Fibroblast of villous mesenchyme (primary cell): ENCODE results near the gene IL4R. TPM values are rescaled to one million over a fixed set of nuclear protein-coding genes. Genes with fewer than 3 reads are reported as not detected.
A peak's percentile ranks its signal among the peaks of the same experiment; 100 is the strongest.

ENCODE experiments used
- DNase-seq: peaks from one replicate; pipeline ENCODE4 v3.0.0-alpha.2; 2010; ENCODE audit warnings: low read depth
- H3K4me3 ChIP-seq: 2 replicates; pipeline ENCODE4 v1.5.1; 2011; ENCODE audit warnings: low read depth, mild to moderate bottlenecking, low read length
- total RNA-seq: library from RNA; depleted of rRNA; stranded (reverse); fragments of >200 nt; gene quantifications from 2 replicates; pipeline ENCODE4 v1.2.3, GENCODE V29; 2012
- TF ChIP-seq, protein P1 (sequence below): IDR thresholded peaks from 2 replicates; pipeline ENCODE4 v1.5.1; 2012; ENCODE audit warnings: low read depth, mild to moderate bottlenecking, low read length; ENCODE audit not compliant: insufficient read depth

Gene IL4R
- total RNA-seq: 25.0 and 43.2 TPM in 2 replicates

DNA sequence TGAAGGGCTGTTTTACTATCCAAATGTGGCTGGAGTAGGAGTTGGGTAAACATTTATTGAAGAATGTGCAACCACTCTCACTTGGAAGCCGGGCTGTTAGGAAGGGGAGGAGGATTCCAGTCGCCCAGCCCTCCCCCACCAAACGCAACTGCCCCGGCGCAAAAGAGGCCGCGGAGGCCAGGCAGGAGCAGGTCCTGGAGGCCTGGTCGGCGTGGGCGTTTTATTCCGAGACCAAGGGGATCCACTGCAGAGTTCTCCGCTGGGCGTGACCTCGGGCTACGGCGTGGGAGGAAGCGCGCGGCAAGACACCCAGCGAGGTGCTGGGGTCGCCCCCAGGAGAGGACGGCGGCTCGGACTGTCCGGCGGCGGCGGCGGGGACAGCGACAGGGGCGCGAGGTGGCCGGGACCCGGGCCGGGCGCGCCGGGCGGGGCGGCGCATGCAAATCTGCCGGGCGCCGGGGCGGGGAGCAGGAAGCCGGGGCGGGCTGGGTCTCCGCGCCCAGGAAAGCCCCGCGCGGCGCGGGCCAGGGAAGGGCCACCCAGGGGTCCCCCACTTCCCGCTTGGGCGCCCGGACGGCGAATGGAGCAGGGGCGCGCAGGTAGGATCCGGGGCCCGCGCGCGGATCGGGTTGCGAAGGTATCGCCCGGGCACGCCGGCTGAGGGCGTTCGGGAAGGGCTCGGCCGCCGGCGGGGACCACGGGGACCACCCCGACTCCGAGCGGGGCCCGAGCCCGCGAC, at the start of gene IL4R:
TSS of gene IL4R (plus strand) at position 553 of the 739 bp plus-strand sequence. CDS start 26,230 bp downstream, outside the sequence.
- TF ChIP-seq, protein P1, sequence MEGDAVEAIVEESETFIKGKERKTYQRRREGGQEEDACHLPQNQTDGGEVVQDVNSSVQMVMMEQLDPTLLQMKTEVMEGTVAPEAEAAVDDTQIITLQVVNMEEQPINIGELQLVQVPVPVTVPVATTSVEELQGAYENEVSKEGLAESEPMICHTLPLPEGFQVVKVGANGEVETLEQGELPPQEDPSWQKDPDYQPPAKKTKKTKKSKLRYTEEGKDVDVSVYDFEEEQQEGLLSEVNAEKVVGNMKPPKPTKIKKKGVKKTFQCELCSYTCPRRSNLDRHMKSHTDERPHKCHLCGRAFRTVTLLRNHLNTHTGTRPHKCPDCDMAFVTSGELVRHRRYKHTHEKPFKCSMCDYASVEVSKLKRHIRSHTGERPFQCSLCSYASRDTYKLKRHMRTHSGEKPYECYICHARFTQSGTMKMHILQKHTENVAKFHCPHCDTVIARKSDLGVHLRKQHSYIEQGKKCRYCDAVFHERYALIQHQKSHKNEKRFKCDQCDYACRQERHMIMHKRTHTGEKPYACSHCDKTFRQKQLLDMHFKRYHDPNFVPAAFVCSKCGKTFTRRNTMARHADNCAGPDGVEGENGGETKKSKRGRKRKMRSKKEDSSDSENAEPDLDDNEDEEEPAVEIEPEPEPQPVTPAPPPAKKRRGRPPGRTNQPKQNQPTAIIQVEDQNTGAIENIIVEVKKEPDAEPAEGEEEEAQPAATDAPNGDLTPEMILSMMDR: no peak
- peak; percentile 94 for DNase-seq
- peak within 1 kb of the TSS; percentile 90 for H3K4me3 ChIP-seq

DNA sequence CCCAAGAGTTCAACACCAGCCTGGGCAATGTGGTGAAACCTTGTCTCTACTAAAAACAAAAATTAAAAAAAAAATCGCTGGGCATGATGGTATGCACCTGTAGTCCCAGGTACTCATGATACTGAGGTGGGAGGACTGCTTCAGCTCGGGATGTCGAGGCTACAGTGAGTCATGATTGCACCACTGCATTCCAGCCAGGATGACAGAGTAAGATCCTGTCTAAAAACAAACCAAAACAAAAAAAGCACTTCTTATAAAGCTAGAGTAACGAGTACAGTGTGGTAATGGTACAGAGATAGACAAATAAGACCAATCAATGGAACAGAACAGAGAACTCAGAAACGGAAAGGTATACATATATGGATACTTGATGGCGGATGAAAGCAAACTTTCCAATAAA, 49.6 kb upstream of the IL4R start:
- H3K4me3 ChIP-seq: no peak overlapping the region
- TF ChIP-seq, protein P1: no peak
- peak; percentile 89 for DNase-seq

DNA sequence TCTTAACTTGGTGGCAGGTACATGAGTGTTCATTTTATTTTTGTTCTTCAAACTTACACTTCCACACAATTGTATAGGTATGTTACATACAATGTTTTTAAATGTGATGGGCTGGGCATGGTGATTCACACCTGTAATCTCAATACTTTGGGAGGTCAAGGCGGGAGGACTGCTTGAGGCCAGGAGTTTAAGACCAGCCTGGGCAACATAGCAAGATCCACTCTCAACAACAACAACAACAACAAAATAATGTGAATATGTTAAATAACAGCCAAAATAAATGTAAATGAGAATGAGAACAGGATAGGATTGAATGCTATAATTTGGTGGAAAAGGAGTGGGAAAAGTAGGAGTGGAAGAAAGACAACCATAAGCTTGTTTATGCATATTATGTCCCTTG, 47.8 kb upstream of the IL4R start:
- TF ChIP-seq, protein P1: no peak
- no peak for DNase-seq
- no peak overlapping the region for H3K4me3 ChIP-seq

DNA sequence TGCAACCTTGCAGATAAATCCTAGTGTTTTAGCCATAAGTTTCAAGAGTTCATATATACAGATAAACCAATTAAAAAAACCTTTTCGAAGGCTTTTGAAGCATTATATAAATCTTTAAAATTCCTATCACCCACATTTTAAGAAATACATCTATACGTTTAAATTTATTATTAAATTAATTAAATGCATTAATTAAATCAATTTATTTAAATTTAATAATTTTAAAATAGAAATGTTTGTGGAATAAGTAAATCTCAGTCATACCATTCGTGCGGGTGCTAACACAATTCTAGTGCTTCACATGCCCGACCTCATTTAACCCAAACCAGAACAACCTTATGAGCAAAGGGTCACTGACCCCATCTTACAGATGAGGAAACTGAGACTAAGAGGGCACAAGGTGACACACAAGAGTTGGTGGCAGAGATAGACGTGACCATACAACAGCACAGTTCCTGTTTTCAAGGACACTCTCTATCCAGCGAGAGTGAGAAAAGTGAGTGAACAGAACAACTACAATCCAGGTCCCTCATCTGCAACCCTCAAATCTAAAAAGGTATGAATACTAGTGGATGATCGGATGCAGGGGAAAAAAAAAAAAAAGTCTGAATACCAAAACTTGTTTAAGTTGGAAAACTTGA, 46.6 kb upstream of the IL4R start:
- TF ChIP-seq, protein P1: no peak
- no peak overlapping the region for H3K4me3 ChIP-seq
- DNase-seq: no peak

DNA sequence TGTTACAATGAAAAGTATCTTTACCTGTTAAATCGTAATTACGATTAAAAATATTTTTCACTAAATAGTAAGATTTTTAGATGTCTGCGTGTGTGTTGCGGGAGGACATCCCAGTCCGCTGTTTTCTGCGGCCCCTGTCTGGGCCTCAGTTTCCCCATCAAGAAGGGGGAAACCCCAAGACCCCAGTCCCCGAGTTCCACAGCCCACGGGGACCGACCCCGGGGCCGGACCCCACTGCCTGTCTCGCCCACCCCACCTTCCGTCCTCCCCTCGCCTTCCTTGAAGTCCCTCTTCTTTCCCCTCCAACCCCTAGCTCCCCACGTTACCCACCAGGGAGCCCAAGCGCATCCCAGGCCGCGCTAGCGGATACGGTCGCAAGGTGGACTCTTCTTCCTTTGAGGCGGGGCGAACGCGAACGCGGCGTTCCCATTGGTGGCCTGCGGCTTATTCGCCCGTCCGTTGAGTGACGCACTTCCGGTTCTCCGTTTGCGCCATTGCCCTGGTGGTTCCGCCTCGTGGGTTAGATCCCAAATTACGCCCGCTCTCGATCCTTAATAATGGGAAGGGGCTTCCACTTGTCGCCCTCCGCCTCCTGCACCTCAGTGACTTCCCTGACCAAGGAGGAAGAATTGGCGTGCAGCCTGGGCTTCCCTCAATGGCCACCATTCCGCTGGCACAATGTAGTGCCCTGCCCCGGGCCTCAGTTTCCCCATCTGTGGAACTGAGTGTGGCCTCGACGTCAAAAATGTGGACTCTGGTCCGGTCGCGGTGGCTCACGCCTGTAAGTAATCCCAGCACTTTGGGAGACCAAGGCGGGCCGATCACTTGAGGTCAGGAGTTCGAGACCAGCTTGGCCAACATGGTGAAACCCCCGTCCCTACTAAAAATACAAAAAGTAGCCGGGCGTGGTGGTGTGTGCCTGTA, 45.1 kb upstream of the IL4R start, which contains the start of gene NSMCE1:
TSS of gene NSMCE1 (minus strand) at position 397 of the 924 bp plus-strand sequence. CDS start 11,202 bp downstream, outside the sequence.
- peak within 1 kb of the TSS; percentile 84 for H3K4me3 ChIP-seq
- TF ChIP-seq, protein P1: peak; percentile 21
- DNase-seq: peak; percentile 97
